Measurements from ENCODE around the gene UBTF. TPM values are rescaled to one million over a fixed set of nuclear protein-coding genes. Genes with fewer than 3 reads are reported as not detected.

UBTF gene
- total RNA-seq, 1 donor: 49.6 TPM

- no peak for DNase-seq (ENCODE audit: insufficient read length, low spot score, missing footprints)
- no peaks in the 10 kb centered on the region for H3K27me3 ChIP-seq (ENCODE audit: insufficient read depth, low read length)
- TF ChIP-seq CTCF (IDR thresholded peaks at IDR 0.05; ENCODE audit: extremely low read depth, low read depth, low read length): no peak
- H3K4me1 ChIP-seq (ENCODE audit: insufficient read depth, low read length): peaks cover 4% of the 10 kb centered on the region
- H3K27ac ChIP-seq (ENCODE audit: low read depth, low read length): no peak overlapping the region
- no peaks in the 10 kb centered on the region for H3K36me3 ChIP-seq (ENCODE audit: insufficient read depth, low read length)
- no peak overlapping the region for H3K4me3 ChIP-seq (ENCODE audit: insufficient read depth, low read length)
- no peak overlapping the region for H3K4me2 ChIP-seq (ENCODE audit: insufficient read depth, low read length)
- no peaks in the 10 kb centered on the region for H3K79me2 ChIP-seq (ENCODE audit: insufficient read depth, low read length)
- no peak overlapping the region for H2AFZ ChIP-seq (ENCODE audit: low read length)
- no peaks in the 10 kb centered on the region for H4K20me1 ChIP-seq (ENCODE audit: insufficient read depth, low read length)
- no peaks in the 10 kb centered on the region for H3K9me3 ChIP-seq (ENCODE audit: low read depth, low read length)
Measured at GRCh38 chr17:44164476-44164875, 55.0 kb downstream of the UBTF start.

- H3K9me3 ChIP-seq (ENCODE audit: low read depth, low read length): no peaks in the 10 kb centered on the region
- no peak for TF ChIP-seq CTCF (IDR thresholded peaks at IDR 0.05; ENCODE audit: extremely low read depth, low read depth, low read length)
- H2AFZ ChIP-seq (ENCODE audit: low read length): no peak overlapping the region
- H3K4me2 ChIP-seq (ENCODE audit: insufficient read depth, low read length): no peak overlapping the region
- peaks cover 8% of the 10 kb centered on the region for H3K36me3 ChIP-seq (ENCODE audit: insufficient read depth, low read length)
- H3K4me1 ChIP-seq (ENCODE audit: insufficient read depth, low read length): no peaks in the 10 kb centered on the region
- no peaks in the 10 kb centered on the region for H4K20me1 ChIP-seq (ENCODE audit: insufficient read depth, low read length)
- H3K4me3 ChIP-seq (ENCODE audit: insufficient read depth, low read length): no peak overlapping the region
- no peaks in the 10 kb centered on the region for H3K79me2 ChIP-seq (ENCODE audit: insufficient read depth, low read length)
- no peak overlapping the region for H3K27ac ChIP-seq (ENCODE audit: low read depth, low read length)
- no peak for DNase-seq (ENCODE audit: insufficient read length, low spot score, missing footprints)
- no peaks in the 10 kb centered on the region for H3K27me3 ChIP-seq (ENCODE audit: insufficient read depth, low read length)
Measured at GRCh38 chr17:44159519-44160210, 59.8 kb downstream of the UBTF start.

- H3K79me2 ChIP-seq (ENCODE audit: insufficient read depth, low read length): peaks cover 16% of the 10 kb centered on the region
- no peak for TF ChIP-seq CTCF (IDR thresholded peaks at IDR 0.05; ENCODE audit: extremely low read depth, low read depth, low read length)
- no peak overlapping the region for H3K27ac ChIP-seq (ENCODE audit: low read depth, low read length)
- no peak overlapping the region for H2AFZ ChIP-seq (ENCODE audit: low read length)
- DNase-seq (ENCODE audit: insufficient read length, low spot score, missing footprints): no peak
- H3K36me3 ChIP-seq (ENCODE audit: insufficient read depth, low read length): peaks cover 8% of the 10 kb centered on the region
- H3K9me3 ChIP-seq (ENCODE audit: low read depth, low read length): no peaks in the 10 kb centered on the region
- H4K20me1 ChIP-seq (ENCODE audit: insufficient read depth, low read length): no peaks in the 10 kb centered on the region
- no peaks in the 10 kb centered on the region for H3K27me3 ChIP-seq (ENCODE audit: insufficient read depth, low read length)
- no peaks in the 10 kb centered on the region for H3K4me1 ChIP-seq (ENCODE audit: insufficient read depth, low read length)
- H3K4me2 ChIP-seq (ENCODE audit: insufficient read depth, low read length): no peak overlapping the region
- H3K4me3 ChIP-seq (ENCODE audit: insufficient read depth, low read length): no peak overlapping the region
Measured at GRCh38 chr17:44155488-44155887, 64.0 kb downstream of the UBTF start.

Small RNA genes lying within 50 kb of the gene (small RNA-seq; reads per million reads assigned to genes)
- gene MIR6782: not detected

Other genes with a start within 250 kb of the UBTF start
- gene NAGS, start 215.1 kb downstream of the UBTF start, total RNA-seq: 0.36 and 0.59 TPM in 2 replicates
- gene TMEM101, start 204.7 kb downstream of the UBTF start, total RNA-seq: 41.3 and 47.8 TPM in 2 replicates
- 59.0 and 65.4 TPM in 2 replicates for gene LSM12, start 153.0 kb downstream of the UBTF start, total RNA-seq
- gene G6PC3, start 148.9 kb downstream of the UBTF start, total RNA-seq: 19.7 and 23.5 TPM in 2 replicates
- 69.2 and 85.4 TPM in 2 replicates for gene HDAC5, start 96.0 kb downstream of the UBTF start, total RNA-seq
- gene HROB, start 77.7 kb downstream of the UBTF start, total RNA-seq: 1.8 TPM in 2 replicates
- not detected in 2 replicates for gene ASB16, start 49.0 kb downstream of the UBTF start, total RNA-seq
- gene TMUB2, start 32.7 kb downstream of the UBTF start, total RNA-seq: 27.1 and 27.9 TPM in 2 replicates
- 34.5 and 38.4 TPM in 2 replicates for gene ATXN7L3, start 19.8 kb downstream of the UBTF start, total RNA-seq
- under 0.01 TPM in 1 of 2 replicates, not detected in the other for gene SLC4A1, start 48.5 kb upstream of the UBTF start, total RNA-seq
- under 0.01 TPM in 1 of 2 replicates, not detected in the other for gene RUNDC3A, start 88.9 kb upstream of the UBTF start, total RNA-seq
- 60.1 and 60.7 TPM in 2 replicates for gene SLC25A39, start 105.1 kb upstream of the UBTF start, total RNA-seq
- gene GRN, start 125.6 kb upstream of the UBTF start, total RNA-seq: 382 and 390 TPM in 2 replicates
- gene FAM171A2, start 144.2 kb upstream of the UBTF start, total RNA-seq: 3.5 and 4.3 TPM in 2 replicates
- gene ITGA2B, start 170.0 kb upstream of the UBTF start, total RNA-seq: 0.59 TPM in 1 of 2 replicates, not detected in the other